H1 (cell line): ENCODE measurements around the gene DNAH1. TPM values are rescaled to one million over a fixed set of nuclear protein-coding genes. Genes with fewer than 3 reads are reported as not detected.

ENCODE experiments used
- E2F6 ChIP-seq: IDR thresholded peaks from 2 replicates; pipeline ENCODE4 v1.6.1; 2012; ENCODE audit warnings: inconsistent platforms
- polyA plus RNA-seq, 7 experiments: library from polyadenylated mRNA; depleted of rRNA in 3 of 7; stranded (reverse) in 5 of 7; unstranded in 2 of 7; fragments of >200 nt in 5 of 7; fragments of 200-250 nt in 2 of 7; gene quantifications; 1 replicate in 5 of 7; 2 replicates in 1 of 7; 4 replicates in 1 of 7; pipeline versions ENCODE4 v1.2.1 to v1.2.3, GENCODE V29; 2011 to 2013; ENCODE audit warnings: missing spikeins in 2 of 7, mixed read lengths in 2 of 7
- total RNA-seq: library from RNA; stranded (reverse); fragmentation: NEBNext Ultra II Directional; extraction: Animal tissue kit (Norgen Biotek cat#: 25700); gene quantifications from 2 replicates; pipeline ENCODE4 v1.2.1, GENCODE V29; 2021

DNAH1 gene
- total and polyA plus RNA-seq, 2 of the 8 experiments (the other 6 are each of a cell fraction or from before 2014, with no cell fraction given), result 1.0 to 1.5 TPM

- no peak for TF ChIP-seq E2F6
Measured at GRCh38 chr3:52404391-52404790, 88.3 kb downstream of the DNAH1 start (continued).
